SKM-1 (cell line): ENCODE data around the gene LGALS7.
"Not testable (repeated sequence)": the region's sequence is repeated elsewhere in the genome, so short reads cannot be mapped to it uniquely, and the experiment has no call there.

Experiments
- DNase-seq: peaks from one replicate; lab custom pipeline; 2025; ENCODE audit not compliant: unreplicated experiment; lab: John Stamatoyannopoulos, UW

The LGALS7 gene

GRCh38 chr19:38774181-38774950 lies 1.0 kb upstream of the LGALS7 start:
- no peak for DNase-seq

- DNase-seq = not testable (repeated sequence)
Measured at GRCh38 chr19:38771569-38771968, 1.7 kb downstream of the LGALS7 start.

GRCh38 chr19:38770949-38771275 lies 2.4 kb downstream of the LGALS7 start:
- DNase-seq = not testable (repeated sequence)

- not testable (repeated sequence) for DNase-seq
Measured at GRCh38 chr19:38770228-38770948, 2.9 kb downstream of the LGALS7 start.

GRCh38 chr19:38769635-38770211 lies 3.6 kb downstream of the LGALS7 start:
- no peak for DNase-seq

- DNase-seq = no peak
Measured at GRCh38 chr19:38766276-38767047, 6.9 kb downstream of the LGALS7 start.

- no peak for DNase-seq
Measured at GRCh38 chr19:38765214-38765613, 8.1 kb downstream of the LGALS7 start.

GRCh38 chr19:38763795-38764220 lies 9.5 kb downstream of the LGALS7 start:
- DNase-seq = no peak

- not testable (repeated sequence) for DNase-seq
Measured at GRCh38 chr19:38761884-38762389, 11.4 kb downstream of the LGALS7 start.

GRCh38 chr19:38760805-38761517 lies 12.4 kb downstream of the LGALS7 start:
- not testable (repeated sequence) for DNase-seq

- DNase-seq = peak; percentile 72
Measured at GRCh38 chr19:38759590-38760003, 13.7 kb downstream of the LGALS7 start.

- not testable (repeated sequence) for DNase-seq
Measured at GRCh38 chr19:38754196-38754595, 19.1 kb downstream of the LGALS7 start.

GRCh38 chr19:38753783-38754182 lies 19.5 kb downstream of the LGALS7 start:
- DNase-seq = not testable (repeated sequence)

- DNase-seq = no peak
Measured at GRCh38 chr19:38745316-38745715, 28.0 kb downstream of the LGALS7 start.

- no peak for DNase-seq
Measured at GRCh38 chr19:38744874-38745273, 28.4 kb downstream of the LGALS7 start.

- DNase-seq = no peak
Measured at GRCh38 chr19:38744298-38744681, 29.0 kb downstream of the LGALS7 start, which contains the start of gene CAPN12. Gene CAPN12, minus strand, starts transcription at chr19:38744474. Its CDS starts 309 bp downstream, at chr19:38744165.

- no peak for DNase-seq
Measured at GRCh38 chr19:38743394-38744297, 29.7 kb downstream of the LGALS7 start.

GRCh38 chr19:38742906-38743305 lies 30.4 kb downstream of the LGALS7 start:
- no peak for DNase-seq

- DNase-seq = no peak
Measured at GRCh38 chr19:38742296-38742695, 31.0 kb downstream of the LGALS7 start.
